ENCODE measurements around the gene MOV10L1.

- TF ChIP-seq EP300 (IDR thresholded peaks at IDR 0.05) (no peak), CTCF (IDR thresholded peaks at IDR 0.05) (no peak), POLR2A (IDR thresholded peaks at IDR 0.05; ENCODE audit: low read depth) (no peak), POLR2AphosphoS5 (IDR thresholded peaks at IDR 0.05) (no peak)
Measured at GRCh38 chr22:50162391-50162956, 72.7 kb downstream of the MOV10L1 start.

Data from esophagus muscularis mucosa (tissue), 4 donors.